Measurements from ENCODE around the gene ZNF148. TPM values are rescaled to one million over a fixed set of nuclear protein-coding genes. Genes with fewer than 3 reads are reported as not detected.

Gene ZNF148
- total RNA-seq, 1 donor = 40.1 TPM

- DNase-seq (ENCODE audit: low read depth) = peak; percentile 31
- H3K4me3 ChIP-seq (ENCODE audit: low read depth, low read length) = no peak overlapping the region
- TF ChIP-seq CTCF (IDR thresholded peaks at IDR 0.05; ENCODE audit: insufficient read depth, low read length) = no peak
These were observed 40.2 kb downstream of the ZNF148 start for GRCh38 chr3:125334675-125335560.

- DNase-seq (ENCODE audit: low read depth) = no peak
- no peak for TF ChIP-seq CTCF (IDR thresholded peaks at IDR 0.05; ENCODE audit: insufficient read depth, low read length)
- no peak overlapping the region for H3K4me3 ChIP-seq (ENCODE audit: low read depth, low read length)
These were observed 42.6 kb downstream of the ZNF148 start for GRCh38 chr3:125332504-125332903.

- no peak for DNase-seq (ENCODE audit: low read depth)
- no peak for TF ChIP-seq CTCF (IDR thresholded peaks at IDR 0.05; ENCODE audit: insufficient read depth, low read length)
- H3K4me3 ChIP-seq (ENCODE audit: low read depth, low read length) = no peak overlapping the region
These were observed 43.9 kb downstream of the ZNF148 start for GRCh38 chr3:125331243-125331642.

GRCh38 chr3:125326957-125327356 is 48.2 kb downstream of the ZNF148 start:
- H3K4me3 ChIP-seq (ENCODE audit: low read depth, low read length) = no peak overlapping the region
- TF ChIP-seq CTCF (IDR thresholded peaks at IDR 0.05; ENCODE audit: insufficient read depth, low read length) = no peak

GRCh38 chr3:125325746-125326145 is 49.4 kb downstream of the ZNF148 start:
- no peak for DNase-seq (ENCODE audit: low read depth)
- H3K4me3 ChIP-seq (ENCODE audit: low read depth, low read length) = no peak overlapping the region
- TF ChIP-seq CTCF (IDR thresholded peaks at IDR 0.05; ENCODE audit: insufficient read depth, low read length) = no peak

More at GRCh38 chr3:125326957-125327356, 48.2 kb downstream of the ZNF148 start:
- no peak for DNase-seq (ENCODE audit: low read depth)

- DNase-seq (ENCODE audit: low read depth) = no peak
- H3K4me3 ChIP-seq (ENCODE audit: low read depth, low read length) = no peak overlapping the region
- no peak for TF ChIP-seq CTCF (IDR thresholded peaks at IDR 0.05; ENCODE audit: insufficient read depth, low read length)
These were observed 50.8 kb downstream of the ZNF148 start for GRCh38 chr3:125324341-125324740.

All from fibroblast of the aortic adventitia (primary cell).